Small intestine (tissue), 7 donors: Measurements from ENCODE around the gene KRTAP12-3. TPM values are rescaled to one million over a fixed set of nuclear protein-coding genes. Genes with fewer than 3 reads are reported as not detected.
A peak's percentile ranks its signal among the peaks of the same experiment; 100 is the strongest.

Source experiments
- DNase-seq, 2 donors: peaks; one replicate each; pipeline versions ENCODE4 v3.0.0 to v3.0.0-alpha.2; 2013
- FAIRE-seq: peaks from 2 replicates; lab custom pipeline; 2012; peaks lifted over from hg19 to GRCh38; lab: Jason Lieb, UNC
- H3K27ac ChIP-seq, 3 donors: one replicate each; pipeline ENCODE4 v1.5.1; 2013; ENCODE audit warnings: low read length in 2 of 3, mild to moderate bottlenecking in 2 of 3, control low read depth in 1 of 3, inconsistent platforms in 1 of 3, low read depth in 1 of 3, moderate library complexity in 1 of 3
- H3K27me3 ChIP-seq, 3 donors: one replicate each; pipeline ENCODE4 v1.6.1; 2013; ENCODE audit warnings: low read length in 3 of 3, inconsistent platforms in 1 of 3; ENCODE audit not compliant: control insufficient read depth in 3 of 3, insufficient read depth in 3 of 3
- H3K36me3 ChIP-seq, 3 donors: one replicate each; pipeline ENCODE4 v1.6.1; 2013; ENCODE audit warnings: low read length in 3 of 3, inconsistent platforms in 1 of 3, low read depth in 1 of 3, mild to moderate bottlenecking in 1 of 3, moderate library complexity in 1 of 3; ENCODE audit not compliant: control insufficient read depth in 3 of 3, insufficient read depth in 2 of 3
- H3K4me1 ChIP-seq, 3 donors: one replicate each; pipeline ENCODE4 v1.6.1; 2013; ENCODE audit warnings: low read length in 2 of 3, inconsistent platforms in 1 of 3, low read depth in 1 of 3, mild to moderate bottlenecking in 1 of 3, moderate library complexity in 1 of 3; ENCODE audit not compliant: control insufficient read depth in 3 of 3, insufficient read depth in 2 of 3
- H3K4me3 ChIP-seq, 3 donors: one replicate each; pipeline ENCODE4 v1.5.1; 2013; ENCODE audit warnings: low read length in 3 of 3, control low read depth in 1 of 3, inconsistent platforms in 1 of 3, low read depth in 1 of 3, mild to moderate bottlenecking in 1 of 3, moderate library complexity in 1 of 3
- H3K9me3 ChIP-seq, 2 donors: one replicate each; pipeline ENCODE4 v1.6.1; 2013; ENCODE audit warnings: low read depth in 1 of 2, low read length in 1 of 2; ENCODE audit not compliant: control insufficient read depth in 2 of 2, insufficient read depth in 1 of 2
- WGBS, 3 donors: extraction: QIAGEN DNeasy Blood & Tissue Kit; methylation state at CpG; one replicate each; pipeline ENCODE4 v1.1.7; 2013; 5-methylcytosine and 5-hydroxymethylcytosine counted together
- polyA plus RNA-seq, 4 donors: library from polyadenylated mRNA; stranded (reverse) in 3 of 4; unstranded in 1 of 4; fragments of 200-250 nt in 3 of 4; fragments of 120-200 nt in 1 of 4; gene quantifications; one replicate each; pipeline versions ENCODE4 v1.2.1 to v1.2.3, GENCODE V29; 2013
- donor health status: healthy with polysubstance abuse.
- donor health status: control.
- donor health status: control.
- donor health status: Bipolar disorder and iron deficiency.
- donor health status: healthy.

Gene KRTAP12-3
- polyA plus RNA-seq, 4 donors: not detected

DNA sequence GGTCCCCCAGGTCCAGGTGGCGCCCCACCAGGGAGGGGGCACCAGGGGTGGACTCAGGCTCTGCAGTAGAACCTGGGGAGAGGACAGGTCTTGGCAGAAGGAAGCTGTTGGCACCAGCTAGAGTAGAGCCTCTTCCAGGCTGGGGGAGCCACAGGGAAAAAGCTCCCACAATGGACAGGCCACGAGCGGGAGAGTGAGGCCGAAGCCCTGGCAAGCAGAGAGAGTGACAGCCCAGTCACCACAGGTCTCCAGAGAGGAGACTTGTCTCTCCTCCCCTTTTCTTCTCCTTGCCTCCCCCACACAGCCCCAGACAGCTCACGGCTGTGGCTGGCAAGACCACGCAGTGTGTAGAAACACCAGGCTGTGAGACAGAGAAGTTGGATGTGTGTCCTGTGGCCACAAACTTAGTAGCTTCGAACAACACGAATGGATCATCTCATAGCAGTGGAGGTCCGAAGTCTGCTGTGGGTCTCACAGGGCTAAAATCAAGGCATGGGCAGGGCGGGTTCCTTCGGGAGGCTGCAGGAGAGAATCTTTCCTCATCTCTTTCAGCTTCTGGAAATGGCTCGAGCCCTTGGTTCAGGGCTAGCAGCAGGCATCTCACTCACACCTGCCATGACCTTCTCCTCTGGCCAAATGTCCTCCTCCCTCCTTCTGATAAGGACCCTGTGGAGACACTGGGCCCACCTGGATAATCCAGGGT is 6.6 kb upstream of the KRTAP12-3 start:
- H3K27me3 ChIP-seq: peaks cover 0 to 2% (median 0%) of the 10 kb centered on the region in 3 donors
- H3K36me3 ChIP-seq: no peaks in the 10 kb centered on the region
- H3K4me1 ChIP-seq: no peaks in the 10 kb centered on the region
- peaks cover 0 to 7% of the 10 kb centered on the region in 2 donors for H3K9me3 ChIP-seq
- 81 to 89% (median 84%) methylated on average over 12 of the region's 12 CpGs for WGBS, 3 donors
- no peak overlapping the region for H3K4me3 ChIP-seq
- DNase-seq (no peak), FAIRE-seq (no peak)
- H3K27ac ChIP-seq: no peak overlapping the region

DNA sequence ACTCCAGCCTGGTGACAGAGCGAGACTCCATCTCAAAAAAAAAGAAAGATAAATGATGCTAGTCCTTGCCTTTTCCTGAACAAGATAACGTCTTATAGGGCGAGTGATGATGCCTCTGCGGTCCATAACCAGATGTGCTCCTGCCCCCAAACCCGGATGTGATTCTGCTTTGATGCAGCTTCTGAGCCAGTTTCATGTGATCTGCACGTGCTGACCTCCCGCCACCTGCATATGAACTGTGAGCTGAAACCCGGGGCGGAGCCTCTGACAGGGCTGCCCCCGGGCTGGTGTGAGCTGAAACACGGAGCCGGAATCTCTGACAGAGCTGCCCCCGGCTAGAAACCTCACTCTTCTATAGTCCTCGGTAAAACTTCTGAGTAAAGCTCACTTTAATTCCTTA is 4.6 kb upstream of the KRTAP12-3 start:
- peaks cover 1 to 11% of the 10 kb centered on the region in 2 donors for H3K9me3 ChIP-seq
- 45 to 70% (median 59%) methylated on average over 14 of the region's 14 CpGs for WGBS, 3 donors
- DNase-seq (no peak), FAIRE-seq (no peak)
- H3K27me3 ChIP-seq: peaks cover 0 to 2% (median 0%) of the 10 kb centered on the region in 3 donors
- no peak overlapping the region for H3K4me3 ChIP-seq
- peaks cover 0 to 2% (median 0%) of the 10 kb centered on the region in 3 donors for H3K4me1 ChIP-seq
- no peak overlapping the region for H3K27ac ChIP-seq
- no peaks in the 10 kb centered on the region for H3K36me3 ChIP-seq

DNA sequence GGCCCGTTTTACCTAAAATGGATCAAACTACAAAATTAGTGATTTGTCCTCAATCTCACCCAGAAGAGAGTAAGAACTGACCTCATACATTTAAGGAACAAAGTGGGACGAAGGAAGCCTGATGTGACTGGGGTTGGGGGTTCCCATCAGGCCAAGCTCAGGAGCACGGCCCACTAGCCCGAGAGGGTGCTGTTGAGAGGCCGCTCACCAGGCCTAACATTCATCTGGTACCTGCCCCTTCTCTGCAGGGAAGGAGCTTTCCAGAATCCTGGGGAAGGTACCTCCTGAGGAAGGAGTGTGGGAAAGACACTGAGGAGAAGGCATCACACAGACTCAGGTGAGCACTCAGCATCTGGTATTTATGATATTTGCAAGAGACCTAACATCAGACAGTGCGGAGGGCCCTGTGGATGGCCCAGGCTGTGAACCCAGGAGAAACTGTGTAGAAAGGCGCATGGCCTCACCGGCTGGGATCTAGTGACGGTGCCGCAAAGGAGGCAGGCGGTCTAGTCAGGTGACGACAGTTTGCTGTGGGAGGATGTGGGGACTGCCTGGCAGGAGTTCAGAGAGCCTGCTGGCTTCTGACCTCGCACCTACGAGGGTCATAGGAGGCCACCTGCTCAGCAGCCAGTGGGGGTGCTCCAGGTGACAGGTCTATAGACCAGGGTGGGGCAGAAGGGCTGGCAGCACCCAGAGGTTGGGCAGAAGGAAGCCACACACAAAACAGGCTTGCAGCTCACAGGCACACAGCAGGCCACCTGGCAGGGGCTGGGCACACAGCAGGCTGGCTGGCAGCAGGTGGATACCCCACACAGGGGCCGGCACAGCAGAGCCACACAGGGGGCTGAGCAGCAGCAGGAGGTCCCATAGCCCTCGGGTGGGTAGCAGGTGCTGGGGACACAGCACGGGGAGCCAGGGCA is 3.8 kb upstream of the KRTAP12-3 start:
- no peak for FAIRE-seq
- H3K27me3 ChIP-seq: no peaks in the 10 kb centered on the region
- H3K27ac ChIP-seq: no peak overlapping the region
- H3K9me3 ChIP-seq: peaks cover 1 to 11% of the 10 kb centered on the region in 2 donors
- H3K4me1 ChIP-seq: peaks cover 0 to 3% (median 0%) of the 10 kb centered on the region in 3 donors
- no peaks in the 10 kb centered on the region for H3K36me3 ChIP-seq
- no peak for DNase-seq
- H3K4me3 ChIP-seq: no peak overlapping the region
- 68 to 74% (median 69%) methylated on average over 17 of the region's 17 CpGs for WGBS, 3 donors

DNA sequence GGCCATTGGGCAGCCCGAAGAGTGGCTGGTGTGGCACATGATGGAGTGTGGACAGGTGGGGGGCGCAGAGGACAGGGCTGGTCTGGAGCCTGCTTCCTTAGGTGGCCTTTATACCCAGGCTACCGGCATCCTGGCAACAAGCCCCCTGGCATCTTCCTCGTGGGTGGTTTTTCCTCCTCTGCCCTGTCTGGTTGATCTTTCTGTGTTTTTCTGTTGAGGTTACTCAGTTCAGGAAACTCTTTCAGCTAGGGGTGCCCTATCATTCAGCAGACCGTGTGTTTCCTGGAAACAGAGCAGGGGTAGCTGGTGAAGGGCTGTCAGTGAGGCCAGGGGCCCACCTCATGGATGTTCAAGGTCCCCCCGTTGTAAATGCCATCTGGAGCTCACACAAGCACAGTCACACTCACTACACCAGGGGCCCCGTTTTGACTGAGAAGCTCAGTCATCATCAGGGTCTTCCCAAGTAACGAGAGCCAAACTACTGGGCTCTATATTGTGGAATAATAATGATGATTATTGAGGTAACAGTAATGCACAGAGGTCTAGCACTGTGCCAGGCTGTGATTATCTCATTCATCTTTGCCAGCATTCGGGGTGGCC is 3.1 kb upstream of the KRTAP12-3 start, which contains the start of gene KRTAP12-4:
TSS of gene KRTAP12-4 (minus strand) at position 84 of the 600 bp plus-strand sequence. CDS start at position 39, 45 bp downstream.
- no peak within 1 kb of the TSS for H3K4me3 ChIP-seq
- H3K4me1 ChIP-seq: peaks cover 0 to 3% (median 0%) of the 10 kb centered on the region in 3 donors
- WGBS, 3 donors: 69 to 71% (median 70%) methylated on average over 9 of the region's 9 CpGs
- H3K27me3 ChIP-seq: no peaks in the 10 kb centered on the region
- H3K27ac ChIP-seq: no peak within 1 kb of the TSS
- peaks cover 1 to 11% of the 10 kb centered on the region in 2 donors for H3K9me3 ChIP-seq
- FAIRE-seq (no peak), DNase-seq (no peak)
- no peaks in the 10 kb centered on the region for H3K36me3 ChIP-seq

DNA sequence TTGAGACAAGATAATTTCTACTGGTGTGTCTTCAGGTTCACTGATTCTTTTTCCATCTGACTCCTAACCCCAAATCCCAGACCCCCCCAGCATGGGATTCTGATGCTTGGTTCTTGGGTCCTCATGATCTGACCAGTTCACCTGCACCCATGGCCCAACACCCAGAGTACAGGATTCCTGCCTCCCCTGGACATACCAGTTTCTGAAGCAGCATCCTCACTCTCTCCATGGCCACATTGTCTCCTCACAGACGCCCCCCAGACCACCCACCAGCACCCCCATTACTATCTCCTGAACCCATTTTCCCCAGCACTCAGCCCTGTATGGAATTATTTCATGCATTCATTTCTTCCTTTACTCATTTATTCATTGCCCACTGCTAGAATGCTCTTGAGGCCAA is 864 bp upstream of the KRTAP12-3 start:
- 23 to 66% (median 29%) methylated on average over 1 of the region's 1 CpG for WGBS, 3 donors
- Histone ChIP-seq H3K27ac (peak overlapping the region in 2 of 3 donors; percentile 50 to 83), H3K27me3 (no peaks in the 10 kb centered on the region), H3K4me3 (no peak overlapping the region), H3K36me3 (no peaks in the 10 kb centered on the region), H3K4me1 (peaks cover 0 to 3% (median 0%) of the 10 kb centered on the region in 3 donors), H3K9me3 (peaks cover 1 to 11% of the 10 kb centered on the region in 2 donors)
- DNase-seq (no peak), FAIRE-seq (no peak)

DNA sequence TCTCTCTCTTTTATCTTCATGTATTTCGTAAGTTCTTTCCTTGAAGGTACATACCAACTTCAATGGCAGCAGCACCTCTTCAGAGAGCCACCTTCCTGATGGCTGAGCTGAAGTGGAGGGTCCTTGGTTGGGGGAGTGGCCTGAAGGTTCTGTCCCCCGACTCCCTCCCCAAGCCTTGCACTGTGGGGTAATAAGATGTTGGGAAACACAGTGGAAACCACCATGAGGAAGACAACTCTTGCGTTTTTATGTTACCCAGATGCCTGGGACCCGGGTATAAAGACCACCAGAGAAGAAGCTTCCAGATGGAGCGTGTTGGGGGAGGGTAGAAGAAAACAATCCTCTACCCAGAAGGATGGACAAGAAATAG is 794 bp downstream of the KRTAP12-3 start:
- Histone ChIP-seq H3K9me3 (peaks cover 1 to 8% of the 10 kb centered on the region in 2 donors), H3K4me1 (peaks cover 0 to 3% (median 0%) of the 10 kb centered on the region in 3 donors), H3K27me3 (no peaks in the 10 kb centered on the region), H3K36me3 (no peaks in the 10 kb centered on the region), H3K27ac (peak overlapping the region in 1 of 3 donors; percentile 83), H3K4me3 (no peak overlapping the region)
- 77 to 79% (median 79%) methylated on average over 5 of the region's 5 CpGs for WGBS, 3 donors
- FAIRE-seq (no peak), DNase-seq (no peak)

DNA sequence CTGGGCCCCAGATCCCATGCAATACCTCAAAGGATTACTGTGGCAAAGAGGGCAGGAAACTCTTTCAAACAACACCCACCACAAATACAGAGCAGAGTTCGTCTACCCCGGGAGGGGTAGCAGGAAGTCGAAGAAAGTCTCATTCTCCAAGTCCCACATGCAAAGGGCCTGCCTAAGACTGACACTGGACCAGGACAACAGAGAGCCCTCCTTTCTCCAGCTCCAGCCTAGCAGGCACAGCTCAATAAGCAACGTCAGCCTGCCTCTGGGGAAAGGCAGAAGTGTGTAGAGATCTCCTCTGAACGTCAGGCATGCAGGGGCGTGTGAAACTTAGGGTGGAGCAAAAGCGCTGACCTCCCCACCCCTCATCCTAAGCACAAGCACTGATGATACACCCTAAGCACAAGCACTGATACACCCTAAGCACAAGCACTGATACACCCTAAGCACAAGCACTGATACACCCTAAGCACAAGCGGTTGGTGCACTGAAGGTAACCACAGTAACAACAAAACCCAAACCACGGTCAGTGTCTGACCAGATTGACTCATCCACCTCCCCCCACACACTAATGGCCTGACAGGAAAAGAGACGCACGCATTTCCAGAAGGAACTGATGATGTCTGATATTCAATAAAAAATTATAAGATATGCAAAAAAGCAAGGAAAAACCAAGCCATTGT is 1.3 kb downstream of the KRTAP12-3 start:
- Histone ChIP-seq H3K4me3 (no peak overlapping the region), H3K27ac (peak overlapping the region in 1 of 3 donors; percentile 83), H3K9me3 (peaks cover 1 to 8% of the 10 kb centered on the region in 2 donors), H3K4me1 (peaks cover 0 to 3% (median 0%) of the 10 kb centered on the region in 3 donors), H3K36me3 (no peaks in the 10 kb centered on the region), H3K27me3 (no peaks in the 10 kb centered on the region)
- FAIRE-seq: no peak
- WGBS, 3 donors: 24 to 54% (median 34%) methylated on average over 11 of the region's 11 CpGs
- DNase-seq: peak in 1 of 2 donors; percentile 26
